LNCAP (cell line): ENCODE results near the gene RAVER2.

Experiments
- TF ChIP-seq, protein P1 (sequence below): fragments of 450-650 bp; IDR thresholded peaks from 2 replicates; pipeline ENCODE4 v1.5.1; 2017; ENCODE audit warnings: mild to moderate bottlenecking

Gene RAVER2

DNA sequence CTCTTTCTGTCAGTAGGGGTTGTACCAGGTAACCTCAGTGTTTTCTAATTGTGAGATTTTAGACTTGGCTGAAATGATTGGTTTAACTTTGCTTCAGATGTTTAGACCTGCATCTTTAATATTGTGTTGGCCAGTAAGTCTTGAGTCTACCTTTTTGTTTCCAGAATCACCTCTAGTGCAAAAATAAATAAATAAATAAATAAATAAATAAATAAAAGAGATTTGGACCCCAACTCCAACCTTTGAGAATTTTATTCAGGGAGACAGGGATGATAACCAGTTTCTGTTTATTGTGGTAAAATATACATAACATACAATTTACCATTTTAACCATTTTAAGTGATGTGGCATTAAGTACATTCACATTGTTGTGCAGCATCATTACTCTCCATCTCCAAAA lies 64.4 kb downstream of the RAVER2 start:
- TF ChIP-seq, protein P1, sequence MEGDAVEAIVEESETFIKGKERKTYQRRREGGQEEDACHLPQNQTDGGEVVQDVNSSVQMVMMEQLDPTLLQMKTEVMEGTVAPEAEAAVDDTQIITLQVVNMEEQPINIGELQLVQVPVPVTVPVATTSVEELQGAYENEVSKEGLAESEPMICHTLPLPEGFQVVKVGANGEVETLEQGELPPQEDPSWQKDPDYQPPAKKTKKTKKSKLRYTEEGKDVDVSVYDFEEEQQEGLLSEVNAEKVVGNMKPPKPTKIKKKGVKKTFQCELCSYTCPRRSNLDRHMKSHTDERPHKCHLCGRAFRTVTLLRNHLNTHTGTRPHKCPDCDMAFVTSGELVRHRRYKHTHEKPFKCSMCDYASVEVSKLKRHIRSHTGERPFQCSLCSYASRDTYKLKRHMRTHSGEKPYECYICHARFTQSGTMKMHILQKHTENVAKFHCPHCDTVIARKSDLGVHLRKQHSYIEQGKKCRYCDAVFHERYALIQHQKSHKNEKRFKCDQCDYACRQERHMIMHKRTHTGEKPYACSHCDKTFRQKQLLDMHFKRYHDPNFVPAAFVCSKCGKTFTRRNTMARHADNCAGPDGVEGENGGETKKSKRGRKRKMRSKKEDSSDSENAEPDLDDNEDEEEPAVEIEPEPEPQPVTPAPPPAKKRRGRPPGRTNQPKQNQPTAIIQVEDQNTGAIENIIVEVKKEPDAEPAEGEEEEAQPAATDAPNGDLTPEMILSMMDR: no peak

DNA sequence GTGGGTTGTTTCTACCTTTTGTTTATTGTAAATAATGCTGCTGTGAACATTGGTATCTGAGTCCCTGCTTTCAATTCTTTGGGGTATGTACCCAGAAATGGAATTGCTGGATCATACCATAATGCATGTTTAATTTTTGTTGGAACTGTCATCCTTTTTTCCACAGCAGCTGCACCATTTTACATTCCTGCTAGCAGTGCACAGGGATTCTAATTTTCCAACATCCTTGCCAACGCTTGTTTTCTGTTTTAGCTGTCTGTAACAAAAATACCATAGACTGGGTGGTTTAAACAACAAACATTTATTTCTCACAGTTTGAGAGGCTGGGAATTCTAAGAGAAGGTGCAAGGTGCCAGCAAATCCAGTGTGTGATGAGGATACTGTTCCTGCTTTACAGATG lies 65.1 kb downstream of the RAVER2 start:
- TF ChIP-seq, protein P1: no peak

DNA sequence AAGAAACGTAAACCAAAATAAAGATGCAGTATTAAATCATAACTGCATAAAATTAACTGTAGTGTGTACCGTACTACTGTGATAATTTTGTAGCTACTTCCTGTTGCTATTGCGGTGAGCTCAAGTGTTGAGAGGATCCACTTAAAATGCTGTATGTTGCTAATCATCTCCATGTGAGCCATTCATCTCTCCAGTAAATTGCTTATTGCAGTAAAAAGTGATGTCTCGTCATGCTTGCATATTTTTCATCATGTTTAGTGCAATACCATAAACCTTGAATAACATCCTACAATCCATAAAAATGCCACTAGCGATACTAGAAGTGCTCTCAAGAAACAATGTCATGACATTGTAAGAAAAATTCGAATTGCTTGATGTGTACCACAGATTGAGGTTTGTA lies 66.3 kb downstream of the RAVER2 start:
- TF ChIP-seq, protein P1: no peak

DNA sequence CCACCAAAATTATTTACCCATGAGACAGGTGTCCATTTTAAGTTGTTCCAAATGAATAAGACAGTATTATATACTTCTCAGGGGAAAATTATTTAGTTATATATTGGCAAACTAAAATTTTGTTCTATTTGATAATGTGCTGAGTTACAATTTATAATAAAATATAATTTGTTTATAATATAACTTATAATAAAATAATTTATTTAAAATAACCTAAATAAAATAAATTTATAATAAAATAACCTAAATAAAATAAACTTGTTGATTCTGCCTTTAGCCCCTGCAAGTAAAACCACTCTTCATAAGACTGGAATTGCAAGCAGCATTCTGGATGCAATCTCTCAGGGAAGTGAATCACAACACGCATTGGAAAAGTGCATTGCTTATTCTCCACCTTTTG lies 69.6 kb downstream of the RAVER2 start:
- TF ChIP-seq, protein P1: no peak

DNA sequence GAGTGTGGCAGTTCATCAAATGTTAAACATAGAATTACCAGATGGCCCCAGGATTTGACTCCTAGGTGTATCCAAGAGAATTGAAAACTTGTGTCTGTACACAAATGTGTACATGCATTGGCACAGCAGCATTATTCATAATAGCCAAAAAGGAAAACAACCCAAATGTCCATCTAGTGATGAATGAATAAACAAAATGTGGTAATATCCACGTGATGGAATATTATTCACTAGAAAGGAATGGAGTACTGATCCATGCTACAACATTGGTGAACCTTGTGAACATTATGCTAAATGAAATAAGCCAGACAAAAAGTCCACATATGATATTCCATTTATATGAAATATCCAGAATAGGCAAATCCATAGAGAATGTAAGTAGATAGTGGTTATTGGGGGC lies 77.7 kb downstream of the RAVER2 start:
- TF ChIP-seq, protein P1: no peak

DNA sequence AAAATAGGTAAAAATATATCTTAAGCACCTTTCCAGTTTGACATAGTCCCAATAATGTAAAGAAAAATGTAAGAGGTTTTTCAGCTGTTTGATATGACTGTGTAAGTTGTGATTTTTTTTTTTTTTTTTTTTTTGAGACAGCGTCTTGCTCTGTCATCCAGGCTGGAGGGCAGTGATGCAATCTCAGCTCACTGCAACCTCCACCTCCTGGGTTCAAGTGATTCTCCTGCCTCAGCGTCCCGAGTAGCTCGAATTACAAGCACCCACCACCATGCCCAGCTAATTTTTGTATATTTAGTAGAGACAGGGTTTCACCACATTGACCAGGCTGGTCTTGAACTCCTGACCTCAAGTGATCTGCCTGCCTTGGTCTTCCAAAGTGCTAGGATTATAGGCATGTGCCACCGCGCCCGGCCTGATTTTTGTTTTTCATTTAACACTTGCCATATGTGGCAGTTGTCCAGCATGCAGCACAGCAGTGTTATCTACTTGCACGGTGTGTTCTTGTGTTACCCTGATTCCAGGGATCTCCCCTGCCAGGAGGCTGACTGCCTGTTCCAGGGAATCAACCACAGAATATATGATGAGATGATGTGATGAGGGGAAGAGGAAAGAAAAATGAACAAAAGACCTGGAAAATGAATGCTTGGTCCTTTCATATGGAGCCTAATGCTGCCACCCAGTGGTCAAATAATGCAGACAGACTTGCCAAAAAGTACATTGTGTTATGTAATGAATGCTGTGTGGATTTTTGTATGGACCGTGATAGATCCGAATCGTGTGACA lies 79.0 kb downstream of the RAVER2 start:
- TF ChIP-seq, protein P1: peak; percentile 83

DNA sequence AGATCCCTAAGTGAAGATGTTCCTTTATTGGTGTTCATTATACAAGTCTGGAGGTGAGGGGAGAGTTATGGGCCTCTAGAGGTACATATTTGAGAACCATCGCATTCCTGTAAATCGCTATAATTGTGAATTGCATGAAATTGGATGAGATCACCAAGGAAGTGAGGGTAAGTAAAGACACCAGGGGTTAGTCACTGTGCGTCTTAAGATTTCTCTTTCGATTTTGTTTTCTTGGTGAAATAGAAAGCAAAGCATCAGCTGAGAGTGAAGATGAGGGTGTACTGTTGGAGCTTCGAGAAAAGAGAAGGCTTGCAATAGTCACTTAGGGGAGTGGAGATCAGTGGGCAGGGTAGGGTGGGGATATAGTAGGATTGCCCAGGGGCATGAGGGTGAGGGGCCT lies 82.1 kb downstream of the RAVER2 start:
- TF ChIP-seq, protein P1: no peak

DNA sequence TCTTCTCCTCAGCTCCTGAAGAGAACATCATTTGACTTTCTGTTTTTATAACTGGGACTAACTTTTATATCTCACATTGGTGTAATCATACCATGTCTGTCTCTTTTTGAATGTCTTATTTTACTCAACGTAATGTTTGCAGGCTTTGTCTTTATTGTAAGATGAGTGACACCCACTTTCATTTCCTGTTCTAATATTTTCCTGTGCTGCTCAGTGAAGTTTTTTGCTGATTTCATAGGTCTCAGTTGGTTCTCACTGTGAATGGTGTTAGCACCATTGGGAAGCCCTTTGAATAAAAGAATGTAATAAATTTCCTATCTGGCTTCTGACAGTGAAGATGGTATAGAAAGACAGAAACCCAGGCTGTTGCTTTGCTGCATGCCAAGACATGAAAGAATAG lies 84.0 kb downstream of the RAVER2 start:
- TF ChIP-seq, protein P1: no peak
